K562 (cell line): ENCODE data around the gene JADE2. TPM values are rescaled to one million over a fixed set of nuclear protein-coding genes. Genes with fewer than 3 reads are reported as not detected.
A peak's percentile ranks its signal among the peaks of the same experiment; 100 is the strongest.

Experiments used
- CC2D1A ChIP-seq: fragments of 450-650 bp; IDR thresholded peaks from 2 replicates; pipeline ENCODE4 v1.6.1; 2017; ENCODE audit warnings: mild to moderate bottlenecking
- CEBPG ChIP-seq, 3 experiments: fragments of 200-800 bp in 1 of 3; sonication (Bioruptor generic) in 1 of 3; sonication (generic) in 1 of 3; formaldehyde crosslinking in 1 of 3; IDR thresholded peaks in 2 of 3; conservative IDR thresholded peaks in 1 of 3; 2 replicates each; pipeline versions ENCODE4 v1.6.1 to v1.8.0; 2016 to 2022; ENCODE audit warnings: missing compliant biosample characterization in 2 of 3, missing genetic modification characterization in 2 of 3, mild to moderate bottlenecking in 1 of 3, missing genetic modification reagents in 1 of 3
- CHCHD3 ChIP-seq: fragments of 250-450 bp; sonication (Bioruptor Pico); IDR thresholded peaks from 2 replicates; pipeline ENCODE4 v2.1.2; 2022; ENCODE audit warnings: mild to moderate bottlenecking
- E2F3 ChIP-seq: fragments of 250-450 bp; sonication (Bioruptor Pico); IDR thresholded peaks from 2 replicates; pipeline ENCODE4 v1.4.0; 2020; ENCODE audit warnings: mild to moderate bottlenecking
- GABPB2 ChIP-seq: fragments of 250-450 bp; sonication (Bioruptor Pico); conservative IDR thresholded peaks from 2 replicates; pipeline ENCODE4 v1.5.1; 2021; ENCODE audit warnings: mild to moderate bottlenecking
- GMEB1 ChIP-seq: fragments of 250-450 bp; sonication (Bioruptor Pico); IDR thresholded peaks from 2 replicates; pipeline ENCODE4 v1.4.0; 2020; ENCODE audit warnings: mild to moderate bottlenecking
- HEY1 ChIP-seq: fragments of 250-450 bp; sonication (Bioruptor Pico); IDR thresholded peaks from 2 replicates; pipeline ENCODE4 v1.5.0; 2020; ENCODE audit warnings: mild to moderate bottlenecking, moderate library complexity, borderline replicate concordance
- JUNB ChIP-seq: fragments of 450-650 bp; formaldehyde crosslinking; conservative IDR thresholded peaks from 2 replicates; pipeline ENCODE4 v1.4.0; 2020; ENCODE audit warnings: mild to moderate bottlenecking
- KLF6 ChIP-seq: fragments of 250-450 bp; sonication (Bioruptor Pico); IDR thresholded peaks from 2 replicates; pipeline ENCODE4 v1.4.0; 2020; ENCODE audit warnings: mild to moderate bottlenecking, moderate library complexity, borderline replicate concordance
- LCOR ChIP-seq: sonication (generic); formaldehyde crosslinking; IDR thresholded peaks from 2 replicates; pipeline ENCODE4 v1.8.0; 2022; ENCODE audit warnings: mild to moderate bottlenecking, missing genetic modification reagents
- LEF1 ChIP-seq: fragments of 450-650 bp; IDR thresholded peaks from 2 replicates; pipeline ENCODE4 v1.6.1; 2016; ENCODE audit warnings: mild to moderate bottlenecking
- MYBL2 ChIP-seq, 2 experiments: fragments of 450-650 bp in 1 of 2; sonication (generic) in 1 of 2; formaldehyde crosslinking in 1 of 2; IDR thresholded peaks; 2 replicates each; pipeline versions ENCODE4 v1.6.1 to v1.8.1; 2017 to 2022; ENCODE audit warnings: borderline replicate concordance in 1 of 2, inconsistent platforms in 1 of 2, low read depth in 1 of 2, mild to moderate bottlenecking in 1 of 2, missing genetic modification reagents in 1 of 2, moderate library complexity in 1 of 2
- NR2F6 ChIP-seq: fragments of 450-650 bp; formaldehyde crosslinking; IDR thresholded peaks from 2 replicates; pipeline ENCODE4 v1.4.0; 2020; ENCODE audit warnings: mild to moderate bottlenecking
- SAP30 ChIP-seq: fragments of 200-600 bp; sonication (generic); IDR thresholded peaks from 2 replicates; pipeline ENCODE4 v1.6.1; 2012; ENCODE audit warnings: borderline replicate concordance, low read depth, mild to moderate bottlenecking, moderate library complexity, low read length, control low read depth, inconsistent platforms; ENCODE audit not compliant: insufficient read depth, poor library complexity, severe bottlenecking
- SRSF7 ChIP-seq: fragments of 200-400 bp; formaldehyde crosslinking; optimal IDR thresholded peaks from 2 replicates; pipeline ENCODE3; 2017; ENCODE audit warnings: mild to moderate bottlenecking, low read depth, low read length
- SRSF9 ChIP-seq: fragments of 200-400 bp; formaldehyde crosslinking; IDR thresholded peaks from 2 replicates; pipeline ENCODE4 v1.6.1; 2017; ENCODE audit warnings: low read depth, low read length, borderline replicate concordance
- THRA ChIP-seq: fragments of 450-650 bp; IDR thresholded peaks from 2 replicates; pipeline ENCODE4 v1.6.1; 2017; ENCODE audit warnings: mild to moderate bottlenecking, moderate library complexity
- TRIM25 ChIP-seq: fragments of 450-650 bp; IDR thresholded peaks from 2 replicates; pipeline ENCODE4 v1.7.0; 2016; ENCODE audit warnings: borderline replicate concordance
- ZFP1 ChIP-seq: fragments of 450-650 bp; formaldehyde crosslinking; IDR thresholded peaks from 2 replicates; pipeline ENCODE4 v1.4.0; 2020; ENCODE audit warnings: mild to moderate bottlenecking, mixed read lengths
- ZFP36 ChIP-seq: fragments of 150-350 bp; IDR thresholded peaks from 2 replicates; pipeline ENCODE4 v1.6.1; 2018; ENCODE audit warnings: low read length, low read depth; ENCODE audit not compliant: partially characterized antibody
- ZFX ChIP-seq: sonication (generic); formaldehyde crosslinking; IDR thresholded peaks from 2 replicates; pipeline ENCODE4 v1.8.0; 2022; ENCODE audit warnings: mild to moderate bottlenecking, missing genetic modification reagents, moderate library complexity
- ZNF174 ChIP-seq: fragments of 250-450 bp; sonication (Bioruptor Pico); IDR thresholded peaks from 2 replicates; pipeline ENCODE4 v1.4.0; 2020; ENCODE audit warnings: mild to moderate bottlenecking
- ZNF347 ChIP-seq: fragments of 450-650 bp; formaldehyde crosslinking; IDR thresholded peaks from 2 replicates; pipeline ENCODE4 v1.4.0; 2020; ENCODE audit warnings: low read depth, mild to moderate bottlenecking, moderate library complexity
- ZZZ3 ChIP-seq: fragments of 450-650 bp; IDR thresholded peaks from 2 replicates; pipeline ENCODE4 v1.6.1; 2016; ENCODE audit warnings: antibody characterized with exemption, mild to moderate bottlenecking, moderate library complexity
- polyA plus RNA-seq, 8 experiments: library from polyadenylated mRNA; depleted of rRNA in 4 of 8; stranded (reverse) in 5 of 8; unstranded in 3 of 8; fragments of >200 nt; fragmentation: Nextera tagmentation in 2 of 8; fragmentation: Illumina TruSeq in 1 of 8; extraction: Ambion mirVana in 2 of 8; extraction: Trizol in 1 of 8; gene quantifications; 2 replicates each; pipeline versions ENCODE4 v1.2.1 to v1.2.3, GENCODE V29; 2011 to 2014; ENCODE audit warnings: inconsistent platforms in 1 of 8, missing spikeins in 1 of 8
- total RNA-seq, 7 experiments: library from RNA; depleted of rRNA in 6 of 7; stranded (reverse); fragments of >200 nt in 6 of 7; fragmentation: Illumina TruSeq in 2 of 7; extraction: Trizol in 2 of 7; gene quantifications; 2 replicates each; pipeline versions ENCODE4 v1.2.1 to v1.2.3, GENCODE V29; 2011 to 2021; ENCODE audit warnings: low replicate concordance in 1 of 7

The JADE2 gene
- total and polyA plus RNA-seq, 9 of the 15 experiments (the other 6 are each of a cell fraction or from before 2014, with no cell fraction given) = 0.50 to 23.3 (median 9.1) TPM

- no peak for TF ChIP-seq GMEB1 (CRISPR knock-in tag)
- TF ChIP-seq ZFP1 (CRISPR knock-in tag) = no peak
- no peak for TF ChIP-seq SAP30
- no peak for TF ChIP-seq CC2D1A
- no peak for TF ChIP-seq E2F3 (CRISPR knock-in tag)
- TF ChIP-seq ZNF174 (CRISPR knock-in tag) = no peak
- TF ChIP-seq MYBL2 (IDR thresholded peaks at IDR 0.05; ENCODE audit: low read depth) = no peak
- no peak for TF ChIP-seq MYBL2 (CRISPR knock-in tag; IDR thresholded peaks at IDR 0.05; ENCODE audit: borderline replicate concordance)
- no peak for TF ChIP-seq TRIM25
- no peak for TF ChIP-seq CHCHD3 (CRISPR knock-in tag)
- TF ChIP-seq JUNB = no peak
- no peak for TF ChIP-seq SRSF7
- TF ChIP-seq SRSF9 = no peak
- TF ChIP-seq GABPB2 = no peak
- TF ChIP-seq CEBPG (CRISPR knock-in tag; IDR thresholded peaks at IDR 0.05) = no peak
- TF ChIP-seq CEBPG (tag; conservative IDR thresholded peaks at IDR 0.05 in 1 of 2, IDR thresholded peaks at IDR 0.05 in 1 of 2) = no peak
- no peak for TF ChIP-seq ZNF347 (CRISPR knock-in tag)
- no peak for TF ChIP-seq THRA
- TF ChIP-seq ZFP36 = no peak
- no peak for TF ChIP-seq LCOR (CRISPR knock-in tag)
- TF ChIP-seq ZZZ3 = no peak
- no peak for TF ChIP-seq HEY1 (CRISPR knock-in tag)
- no peak for TF ChIP-seq NR2F6 (CRISPR knock-in tag)
- no peak for TF ChIP-seq KLF6 (CRISPR knock-in tag)
- peak; percentile 74 for TF ChIP-seq ZFX (CRISPR knock-in tag)
- no peak for TF ChIP-seq LEF1
Measured at GRCh38 chr5:134524826-134525682, at the start of gene JADE2 (continued).
